K562 (cell line): ENCODE data around the gene MTFMT. TPM values are rescaled to one million over a fixed set of nuclear protein-coding genes. Genes with fewer than 3 reads are reported as not detected.

Experiments used
- BRD4 ChIP-seq: fragments of 200-600 bp; sonication (generic); IDR thresholded peaks from 2 replicates; pipeline ENCODE4 v1.6.1; 2017; ENCODE audit warnings: inconsistent platforms
- CBX5 ChIP-seq: IDR thresholded peaks from 2 replicates; pipeline ENCODE4 v1.6.1; 2014; ENCODE audit warnings: low read depth, borderline replicate concordance
- CEBPZ ChIP-seq: fragments of 150-350 bp; IDR thresholded peaks from 2 replicates; pipeline ENCODE4 v1.6.1; 2014; ENCODE audit warnings: low read depth, mild to moderate bottlenecking, low read length, borderline replicate concordance
- CREB1 ChIP-seq, 2 experiments: sonication (generic) in 1 of 2; formaldehyde crosslinking in 1 of 2; IDR thresholded peaks; 2 replicates each; pipeline versions ENCODE4 v1.6.1 to v1.8.0; 2012 to 2022; ENCODE audit warnings: inconsistent platforms in 1 of 2, mild to moderate bottlenecking in 1 of 2, missing genetic modification reagents in 1 of 2, moderate library complexity in 1 of 2
- CTBP1 ChIP-seq: fragments of 450-650 bp; IDR thresholded peaks from 2 replicates; pipeline ENCODE4 v1.6.1; 2016; ENCODE audit warnings: borderline replicate concordance
- ETS1 ChIP-seq: conservative IDR thresholded peaks from 2 replicates; pipeline ENCODE4 v1.6.1; 2011; ENCODE audit warnings: low read depth, mild to moderate bottlenecking, low read length; ENCODE audit not compliant: control insufficient read depth
- HDAC1 ChIP-seq, 2 experiments: fragments of 450-650 bp; IDR thresholded peaks; 2 replicates each; pipeline ENCODE4 v1.6.1; 2016 to 2017; ENCODE audit warnings: inconsistent platforms in 1 of 2, mild to moderate bottlenecking in 1 of 2, moderate library complexity in 1 of 2
- ID3 ChIP-seq, 2 experiments: fragments of 250-450 bp in 1 of 2; fragments of 450-650 bp in 1 of 2; sonication (Bioruptor Pico) in 1 of 2; IDR thresholded peaks; 2 replicates each; pipeline versions ENCODE4 v1.6.1 to v1.8.0; 2016 to 2021; ENCODE audit warnings: mild to moderate bottlenecking in 2 of 2, moderate library complexity in 2 of 2, missing compliant biosample characterization in 1 of 2, missing genetic modification characterization in 1 of 2
- MTA1 ChIP-seq: fragments of 450-650 bp; IDR thresholded peaks from 2 replicates; pipeline ENCODE4 v1.6.1; 2017; ENCODE audit warnings: borderline replicate concordance
- NKRF ChIP-seq: fragments of 450-650 bp; IDR thresholded peaks from 2 replicates; pipeline ENCODE4 v1.6.1; 2016; ENCODE audit warnings: borderline replicate concordance
- NUFIP1 ChIP-seq: fragments of 450-650 bp; IDR thresholded peaks from 2 replicates; pipeline ENCODE4 v1.6.1; 2018; ENCODE audit not compliant: partially characterized antibody
- PHF20 ChIP-seq: fragments of 450-650 bp; IDR thresholded peaks from 2 replicates; pipeline ENCODE4 v1.6.1; 2018; ENCODE audit not compliant: partially characterized antibody
- SNAPC5 ChIP-seq: fragments of 250-450 bp; sonication (Bioruptor Pico); IDR thresholded peaks from 2 replicates; pipeline ENCODE4 v1.8.0; 2021; ENCODE audit warnings: moderate library complexity, mild to moderate bottlenecking, inconsistent platforms
- TCF7 ChIP-seq: sonication (generic); IDR thresholded peaks from 2 replicates; pipeline ENCODE4 v1.6.1; 2016; ENCODE audit warnings: antibody characterized with exemption, borderline replicate concordance
- ZBTB26 ChIP-seq: fragments of 450-650 bp; formaldehyde crosslinking; IDR thresholded peaks from 2 replicates; pipeline ENCODE4 v1.4.0; 2022; ENCODE audit warnings: missing genetic modification characterization
- ZFX ChIP-seq: sonication (generic); formaldehyde crosslinking; IDR thresholded peaks from 2 replicates; pipeline ENCODE4 v1.8.0; 2022; ENCODE audit warnings: mild to moderate bottlenecking, missing genetic modification reagents, moderate library complexity
- ZNF444 ChIP-seq: fragments of 250-450 bp; sonication (Bioruptor Pico); IDR thresholded peaks from 2 replicates; pipeline ENCODE4 v1.4.0; 2020; ENCODE audit warnings: mild to moderate bottlenecking, moderate library complexity
- polyA plus RNA-seq, 8 experiments: library from polyadenylated mRNA; depleted of rRNA in 4 of 8; stranded (reverse) in 5 of 8; unstranded in 3 of 8; fragments of >200 nt; fragmentation: Nextera tagmentation in 2 of 8; fragmentation: Illumina TruSeq in 1 of 8; extraction: Ambion mirVana in 2 of 8; extraction: Trizol in 1 of 8; gene quantifications; 2 replicates each; pipeline versions ENCODE4 v1.2.1 to v1.2.3, GENCODE V29; 2011 to 2014; ENCODE audit warnings: inconsistent platforms in 1 of 8, missing spikeins in 1 of 8
- total RNA-seq, 7 experiments: library from RNA; depleted of rRNA in 6 of 7; stranded (reverse); fragments of >200 nt in 6 of 7; fragmentation: Illumina TruSeq in 2 of 7; extraction: Trizol in 2 of 7; gene quantifications; 2 replicates each; pipeline versions ENCODE4 v1.2.1 to v1.2.3, GENCODE V29; 2011 to 2021; ENCODE audit warnings: low replicate concordance in 1 of 7

Gene MTFMT
- total and polyA plus RNA-seq, 9 of the 15 experiments (the other 6 are each of a cell fraction or from before 2014, with no cell fraction given): 1.4 to 31.1 (median 16.2) TPM

- TF ChIP-seq ZBTB26 (CRISPR knock-in tag): peak; percentile 85
- 0 out of 2 replicates have a peak, but pooled peaks have one; percentile 17 for TF ChIP-seq CREB1 (IDR thresholded peaks at IDR 0.05)
- TF ChIP-seq CREB1 (CRISPR knock-in tag; IDR thresholded peaks at IDR 0.05): peak; percentile 74; the same call in 1 of the 2 replicates
- peak; percentile 96 for TF ChIP-seq NKRF
- peak; percentile 80 for TF ChIP-seq MTA1
- TF ChIP-seq SNAPC5 (CRISPR knock-in tag): no peak
- TF ChIP-seq ZFX: peak; percentile 63; the same call in 1 of the 2 replicates
- peak; percentile 68 for TF ChIP-seq ETS1
- TF ChIP-seq TCF7: no peak
- peak in 1 of 2 experiments; percentile 97; a peak in 2 of 4 replicates for TF ChIP-seq HDAC1 (IDR thresholded peaks at IDR 0.05)
- peak; percentile 83 for TF ChIP-seq PHF20
- TF ChIP-seq NUFIP1: no peak
- TF ChIP-seq CTBP1: peak; percentile 83; the same call in 1 of the 2 replicates
- 0 out of 2 replicates have a peak, but pooled peaks have one; percentile 55 for TF ChIP-seq BRD4
- no peak for TF ChIP-seq CBX5
- no peak for TF ChIP-seq ID3 (CRISPR knock-in tag; IDR thresholded peaks at IDR 0.05)
- TF ChIP-seq ID3 (tag; IDR thresholded peaks at IDR 0.05): peak; percentile 58; the same call in 1 of the 2 replicates
- no peak for TF ChIP-seq CEBPZ
- no peak for TF ChIP-seq ZNF444 (CRISPR knock-in tag)
Measured at GRCh38 chr15:64989416-64990167, 39.8 kb downstream of the MTFMT start, which contains the start of gene SPG21 (continued).
